Fibroblast of skin of left biceps (primary cell): ENCODE measurements around the gene BEAN1.

Source experiments
- DNase-seq, 2 experiments: peaks; one replicate each; pipeline ENCODE4 v3.0.0-alpha.2; 2013; ENCODE audit warnings: low read depth in 2 of 2

Gene BEAN1

DNA sequence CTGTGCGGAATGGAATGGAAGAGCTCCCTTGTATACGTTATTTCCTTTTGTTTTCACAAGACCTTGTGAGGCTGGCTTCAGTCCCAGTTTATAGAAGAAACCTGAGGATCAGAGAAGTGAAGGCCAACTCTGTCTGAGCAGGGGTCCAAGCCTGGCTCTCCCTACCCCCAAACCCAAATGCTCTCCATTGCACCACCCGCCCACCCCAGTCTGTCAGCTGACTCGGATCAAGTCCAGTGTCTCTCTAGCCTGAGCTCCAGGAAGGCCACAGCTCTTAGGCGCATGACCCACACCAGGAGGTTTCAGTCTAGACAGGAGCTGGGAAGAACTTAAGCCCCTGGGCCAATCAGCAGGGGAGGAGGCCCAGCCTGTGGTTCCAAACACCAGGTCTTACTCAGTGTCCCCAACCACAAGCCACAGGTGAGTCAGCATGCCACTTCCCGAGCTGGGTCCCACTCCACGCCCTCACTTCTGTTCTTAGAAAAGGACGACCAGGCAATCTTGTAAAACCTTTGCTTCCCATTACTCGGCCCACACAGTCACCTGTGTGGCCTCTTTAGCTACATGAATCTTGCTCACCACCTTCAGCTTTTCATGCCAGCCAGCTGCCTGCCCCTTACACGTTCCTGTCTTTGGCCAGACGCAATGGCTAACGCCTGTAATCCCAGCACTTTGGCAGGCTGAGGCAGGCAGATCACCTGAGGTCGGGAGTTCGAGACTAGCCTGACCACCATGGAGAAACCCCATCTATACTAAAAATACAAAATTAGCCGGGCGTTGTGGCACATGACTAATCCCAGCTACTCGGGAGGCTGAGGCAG is 95.1 kb downstream of the BEAN1 start:
- no peak for DNase-seq

DNA sequence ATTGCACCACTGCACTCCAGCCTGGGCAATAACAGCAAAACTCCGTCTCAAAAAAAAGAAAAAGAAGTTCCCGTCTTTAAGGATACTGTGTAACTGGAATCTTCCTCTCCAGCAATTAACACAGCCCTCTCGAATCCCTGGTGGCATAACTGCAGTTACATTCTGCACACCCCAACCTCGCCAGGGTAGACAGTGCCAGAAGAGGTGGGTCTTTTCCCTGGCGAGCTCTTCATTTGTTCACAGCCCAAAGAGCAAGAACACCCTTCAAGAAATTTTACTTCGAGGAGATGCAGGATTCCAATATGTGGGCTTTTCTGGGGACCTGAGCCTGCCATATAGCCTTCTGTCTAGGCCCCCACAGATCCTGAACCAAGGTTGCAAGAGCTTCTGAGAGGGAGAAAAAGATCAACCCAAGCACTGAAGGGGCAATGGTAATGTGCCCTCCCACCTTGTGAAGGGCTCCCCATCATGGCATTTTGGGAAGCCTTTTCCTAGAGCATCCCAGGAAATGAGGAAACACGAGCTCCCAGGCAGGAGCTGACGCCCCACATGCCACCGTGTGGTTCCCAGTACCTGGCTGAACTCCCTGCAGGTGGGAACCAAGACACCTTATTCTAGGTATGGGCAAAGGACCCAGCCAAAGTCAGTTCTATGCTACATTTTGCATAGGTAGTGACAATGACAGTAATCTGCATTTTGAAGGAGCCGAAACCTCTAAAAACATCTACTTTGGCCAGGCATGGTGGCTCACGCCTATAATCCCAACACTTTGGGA is 95.9 kb downstream of the BEAN1 start:
- no peak for DNase-seq

DNA sequence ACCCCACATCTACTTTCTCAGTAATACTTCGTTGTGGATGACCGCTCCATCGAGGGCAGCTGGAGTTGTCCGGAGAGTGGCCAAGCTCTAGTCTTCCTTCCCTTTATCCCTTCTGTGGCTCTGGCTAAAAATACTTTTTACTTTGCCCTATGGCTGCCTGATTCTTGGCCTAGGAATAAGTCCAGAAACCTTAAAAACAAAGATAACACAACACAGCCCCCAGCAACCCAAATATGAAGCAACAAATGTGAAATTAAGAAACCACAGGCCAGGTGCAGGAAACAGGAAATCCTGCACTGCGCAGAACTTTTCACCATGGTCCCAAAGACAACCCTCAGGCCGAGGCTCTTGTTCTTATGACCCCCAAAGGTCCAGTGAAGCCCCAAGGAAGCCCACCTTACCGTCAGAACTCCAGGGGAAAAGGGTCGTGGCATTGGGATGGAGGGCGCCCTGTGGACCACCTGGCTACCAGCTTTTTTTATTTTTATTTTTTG is 96.8 kb downstream of the BEAN1 start:
- no peak for DNase-seq

DNA sequence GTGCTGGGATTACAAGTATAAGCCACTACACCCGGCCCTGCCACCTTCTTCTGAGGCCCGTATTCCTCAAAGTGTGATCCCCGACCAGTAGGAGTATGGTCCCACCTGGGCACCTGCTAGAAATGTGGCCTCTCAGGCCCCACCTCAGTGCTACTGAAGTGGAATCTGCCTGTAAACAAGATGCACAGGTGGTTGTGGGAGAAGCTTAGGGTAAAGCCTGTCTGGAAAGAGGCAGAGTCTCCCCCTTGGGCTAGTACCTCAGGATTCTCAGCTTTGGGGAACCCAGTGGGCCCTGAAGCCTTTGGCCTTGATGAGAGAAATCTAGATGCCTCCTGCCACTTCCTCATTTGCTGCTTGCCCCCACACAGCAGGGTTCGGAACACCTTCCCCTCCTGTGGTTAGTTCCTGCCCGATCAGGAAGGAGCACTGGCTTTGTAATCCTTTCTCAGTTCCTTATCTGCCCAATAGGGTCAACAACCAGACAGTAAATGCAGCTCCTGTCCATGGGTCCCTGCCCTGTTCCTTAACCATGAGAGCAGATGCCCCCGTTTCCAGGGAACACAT is 97.6 kb downstream of the BEAN1 start:
- DNase-seq: no peak

DNA sequence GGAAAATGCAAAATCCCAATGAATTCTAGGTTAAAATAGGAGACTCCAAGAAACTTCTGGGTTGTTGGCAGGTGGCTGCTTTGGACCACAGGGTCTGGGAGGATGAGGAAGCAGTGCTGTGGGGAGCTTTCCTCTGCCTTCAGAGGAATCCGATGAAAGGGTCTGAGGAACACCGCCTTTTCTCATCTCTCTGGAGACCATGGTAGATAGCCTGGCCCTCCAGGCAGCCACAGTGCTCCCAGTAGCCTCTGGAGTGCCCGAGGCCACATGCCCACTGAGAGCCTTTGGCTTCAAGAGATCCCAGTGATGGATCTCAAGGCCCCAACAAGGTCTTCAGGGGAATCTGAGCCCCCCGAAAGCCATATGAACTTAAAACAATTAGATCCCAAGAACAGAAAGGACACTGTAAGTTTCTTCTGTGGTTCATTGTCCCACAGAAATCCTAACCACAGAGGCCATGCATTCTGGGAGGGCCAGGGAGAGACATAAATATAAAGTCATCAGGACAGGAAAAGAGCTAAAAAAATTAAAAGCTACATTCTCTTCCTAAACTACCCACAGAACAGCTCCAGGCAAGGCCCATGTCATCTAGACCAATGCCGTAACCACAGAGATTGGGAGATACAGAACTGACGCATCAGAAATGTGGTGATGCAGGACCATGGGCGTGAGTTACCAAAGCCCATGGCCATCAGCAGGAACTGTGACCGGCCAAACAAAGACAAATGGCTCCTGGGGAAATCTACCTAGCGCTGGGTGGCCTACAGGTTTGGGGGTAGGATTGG is 98.5 kb downstream of the BEAN1 start:
- DNase-seq: no peak

DNA sequence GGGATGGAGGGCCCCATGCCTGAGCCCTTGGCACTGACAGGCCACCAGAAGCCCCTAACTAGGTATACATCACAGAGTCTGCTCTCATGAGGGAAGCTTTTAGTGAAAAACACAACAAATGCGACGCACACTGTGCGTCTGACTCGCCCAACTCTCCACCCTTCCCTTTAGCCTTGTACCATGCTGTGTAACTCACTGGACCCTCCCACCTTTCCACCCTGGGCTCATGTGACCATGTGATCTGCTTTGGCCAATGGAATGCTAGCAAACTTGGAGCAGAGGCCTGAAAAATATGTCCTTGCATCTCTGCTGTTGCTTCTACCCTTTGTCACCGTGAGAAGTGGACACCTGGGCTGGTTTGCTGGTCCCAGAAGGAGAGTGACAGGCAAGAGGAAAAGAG is 101.2 kb downstream of the BEAN1 start:
- no peak for DNase-seq

DNA sequence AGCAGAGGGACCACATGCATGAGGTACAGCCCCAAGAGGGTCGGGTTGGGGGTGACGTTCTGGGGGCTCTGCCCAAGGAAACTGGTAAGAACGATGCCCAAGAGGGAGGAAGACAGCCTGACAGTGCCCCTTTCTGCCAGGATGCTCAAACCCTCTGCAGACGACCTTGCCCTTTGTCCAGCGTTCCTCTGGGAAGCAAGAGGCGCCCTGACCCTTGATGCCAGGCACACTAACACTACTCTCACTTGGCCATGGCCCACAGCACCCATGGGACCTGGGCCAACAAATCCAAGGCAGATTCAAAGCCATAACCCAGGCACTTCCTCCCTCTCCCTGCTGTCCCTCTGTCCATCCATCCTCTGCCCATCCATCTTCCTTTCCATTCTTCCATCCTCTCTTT is 102.4 kb downstream of the BEAN1 start:
- DNase-seq: no peak
